A204.1 (cell line): Measurements from ENCODE around the gene ARPIN.
"Not testable (repeated sequence)": the region's sequence is repeated elsewhere in the genome, so short reads cannot be mapped to it uniquely, and the experiment has no call there.

Experiments used
- FAIRE-seq: peaks from 2 replicates; lab custom pipeline; 2012; peaks lifted over from hg19 to GRCh38; lab: Jason Lieb, UNC

The ARPIN gene

GRCh38 chr15:89912674-89913396, at the start of gene ARPIN:
Gene ARPIN (minus strand): TSS chr15:89912952. CDS start chr15:89912835, 117 bp downstream.
- FAIRE-seq: no peak

- FAIRE-seq: no peak
Measured at GRCh38 chr15:89958107-89958805, 45.5 kb upstream of the ARPIN start.

GRCh38 chr15:89955449-89955998, 42.8 kb upstream of the ARPIN start:
- FAIRE-seq: not testable (repeated sequence)

- no peak for FAIRE-seq
Measured at GRCh38 chr15:89954541-89954940, 41.8 kb upstream of the ARPIN start.

- no peak for FAIRE-seq
Measured at GRCh38 chr15:89948796-89949195, 36.0 kb upstream of the ARPIN start.

- FAIRE-seq: no peak
Measured at GRCh38 chr15:89947385-89947784, 34.6 kb upstream of the ARPIN start.

GRCh38 chr15:89946681-89947299, 34.0 kb upstream of the ARPIN start:
- no peak for FAIRE-seq

- not testable (repeated sequence) for FAIRE-seq
Measured at GRCh38 chr15:89943721-89944120, 31.0 kb upstream of the ARPIN start.

- no peak for FAIRE-seq
Measured at GRCh38 chr15:89939910-89940309, 27.2 kb upstream of the ARPIN start.

GRCh38 chr15:89939377-89939776, 26.6 kb upstream of the ARPIN start:
- FAIRE-seq: not testable (repeated sequence)

- no peak for FAIRE-seq
Measured at GRCh38 chr15:89937365-89938350, 24.9 kb upstream of the ARPIN start.

- no peak for FAIRE-seq
Measured at GRCh38 chr15:89936786-89937265, 24.1 kb upstream of the ARPIN start.

- FAIRE-seq: no peak
Measured at GRCh38 chr15:89936051-89936785, 23.5 kb upstream of the ARPIN start.

GRCh38 chr15:89932880-89933279, 20.1 kb upstream of the ARPIN start:
- peak; percentile 97 for FAIRE-seq

- no peak for FAIRE-seq
Measured at GRCh38 chr15:89928421-89928820, 15.7 kb upstream of the ARPIN start.

GRCh38 chr15:89926158-89926557, 13.4 kb upstream of the ARPIN start:
- FAIRE-seq: no peak

GRCh38 chr15:89917442-89918101, 4.8 kb upstream of the ARPIN start:
- no peak for FAIRE-seq

GRCh38 chr15:89916660-89917059, 3.9 kb upstream of the ARPIN start:
- FAIRE-seq: no peak

GRCh38 chr15:89912145-89912673, 543 bp downstream of the ARPIN start:
- FAIRE-seq: no peak
